ENCODE measurements around the gene LCMT2.

The LCMT2 gene

DNA sequence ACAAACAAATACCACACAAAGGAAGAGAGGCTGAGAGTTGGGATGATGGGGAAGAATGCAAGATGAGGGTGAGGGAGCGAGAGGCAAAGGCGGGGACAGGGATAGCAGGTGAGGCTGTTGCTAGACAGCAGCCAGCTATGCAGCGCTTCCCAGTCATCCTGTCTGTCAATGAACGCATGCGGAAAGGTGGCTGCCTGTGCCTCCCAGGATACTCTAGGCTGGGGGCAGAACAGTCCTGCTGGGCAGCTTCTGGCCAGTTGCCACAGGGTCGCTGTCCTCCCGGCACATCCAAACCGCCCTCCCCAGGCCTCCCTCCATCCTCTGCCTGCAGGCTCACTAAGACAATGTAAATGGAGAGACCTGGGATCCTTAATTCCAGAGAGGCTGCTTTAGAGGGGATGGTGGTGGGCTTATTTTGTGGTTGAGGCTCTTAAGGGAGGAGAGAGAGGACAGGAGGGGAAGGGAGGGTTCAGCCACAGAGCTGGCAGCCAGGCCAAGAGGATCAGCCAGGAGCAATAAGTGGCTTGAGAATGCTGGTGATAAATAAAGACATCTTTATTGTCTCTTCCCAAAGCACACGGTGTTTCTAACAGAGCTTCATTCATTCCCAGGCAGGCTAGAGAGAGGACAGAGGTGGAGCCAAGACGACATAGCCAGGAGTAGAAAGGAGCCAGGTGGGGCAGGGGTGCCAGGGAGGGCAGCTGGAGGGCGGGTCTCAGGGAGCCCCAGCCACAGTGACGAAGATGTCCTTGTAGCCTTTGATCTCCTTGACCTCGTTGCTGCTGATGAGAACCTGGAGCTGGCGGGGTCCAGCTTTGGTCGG lies 54.4 kb downstream of the LCMT2 start:
- no peak for DNase-seq (ENCODE audit: low read depth)

DNA sequence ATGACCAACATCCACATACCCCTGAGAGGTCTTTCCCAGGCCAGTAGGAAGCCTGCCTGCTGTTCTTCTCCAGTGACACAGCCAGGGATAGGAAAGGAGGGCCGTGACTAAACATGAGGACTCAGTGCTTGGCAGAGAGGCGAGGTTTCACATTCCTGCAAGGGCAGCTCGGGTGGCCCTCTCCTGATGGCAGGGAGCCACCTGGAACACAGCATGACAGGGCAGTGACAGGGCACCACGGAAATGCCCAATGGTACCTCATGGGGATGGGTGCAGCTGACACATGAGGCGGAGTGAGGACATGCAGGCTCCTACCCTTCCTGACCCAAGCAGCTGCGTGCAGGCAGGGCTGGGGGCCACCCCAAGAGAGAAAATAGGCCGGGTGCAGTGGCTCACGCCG lies 56.2 kb downstream of the LCMT2 start:
- DNase-seq (ENCODE audit: low read depth) = no peak
